GM19240 (cell line): ENCODE measurements around the gene SEPTIN8.

Source experiments
- DNase-seq: peaks from one replicate; pipeline ENCODE4 v3.0.0; 2011; ENCODE audit warnings: low spot score; ENCODE audit not compliant: insufficient read length

Gene SEPTIN8

GRCh38 chr5:132785365-132785764 lies 8.3 kb upstream of the SEPTIN8 start:
- no peak for DNase-seq

GRCh38 chr5:132782101-132782500 lies 5.1 kb upstream of the SEPTIN8 start:
- no peak for DNase-seq

- DNase-seq, result no peak
Observed at GRCh38 chr5:132781029-132781428, 4.0 kb upstream of the SEPTIN8 start.

- no peak for DNase-seq
Observed at GRCh38 chr5:132780577-132780976, 3.5 kb upstream of the SEPTIN8 start.

GRCh38 chr5:132779961-132780360 lies 2.9 kb upstream of the SEPTIN8 start:
- no peak for DNase-seq

- DNase-seq, result no peak
Observed at GRCh38 chr5:132778856-132779255, 1.8 kb upstream of the SEPTIN8 start.

GRCh38 chr5:132778129-132778528 lies 1.1 kb upstream of the SEPTIN8 start:
- DNase-seq, result no peak

GRCh38 chr5:132776938-132777208 lies 166 bp downstream of the SEPTIN8 start:
- no peak for DNase-seq

GRCh38 chr5:132776131-132776937 lies 705 bp downstream of the SEPTIN8 start:
- no peak for DNase-seq

GRCh38 chr5:132775476-132775961 lies 1.5 kb downstream of the SEPTIN8 start:
- no peak for DNase-seq

GRCh38 chr5:132774896-132775295 lies 2.1 kb downstream of the SEPTIN8 start:
- DNase-seq, result no peak

- no peak for DNase-seq
Observed at GRCh38 chr5:132774406-132774805, 2.6 kb downstream of the SEPTIN8 start.

- no peak for DNase-seq
Observed at GRCh38 chr5:132773601-132774355, 3.3 kb downstream of the SEPTIN8 start.

GRCh38 chr5:132773114-132773513 lies 3.9 kb downstream of the SEPTIN8 start:
- no peak for DNase-seq

GRCh38 chr5:132772291-132773070 lies 4.6 kb downstream of the SEPTIN8 start:
- DNase-seq, result no peak

- DNase-seq, result no peak
Observed at GRCh38 chr5:132771503-132771998, 5.5 kb downstream of the SEPTIN8 start.

- DNase-seq, result no peak
Observed at GRCh38 chr5:132770476-132771159, 6.4 kb downstream of the SEPTIN8 start.

GRCh38 chr5:132768485-132768868 lies 8.6 kb downstream of the SEPTIN8 start:
- no peak for DNase-seq

GRCh38 chr5:132767150-132767549 lies 9.9 kb downstream of the SEPTIN8 start:
- no peak for DNase-seq

GRCh38 chr5:132766806-132767055 lies 10.3 kb downstream of the SEPTIN8 start:
- no peak for DNase-seq

- DNase-seq, result no peak
Observed at GRCh38 chr5:132766020-132766805, 10.8 kb downstream of the SEPTIN8 start.
